A549 (cell line): ENCODE measurements around the gene PTGES3L. TPM values are rescaled to one million over a fixed set of nuclear protein-coding genes. Genes with fewer than 3 reads are reported as not detected.

Experiments
- ATAC-seq, 2 experiments: fragments of 200-7000 bp in 1 of 2; fragments of >200 bp in 1 of 2; cut with Nextera tagmentation in 1 of 2; cut with Tn5 transposase in 1 of 2; 3 replicates each; pipeline versions ENCODE4 v1.8.0 to v1.9.1; 2018 to 2020; ENCODE audit warnings: mild to moderate bottlenecking in 1 of 2, moderate library complexity in 1 of 2
- CTCF ChIA-PET: fragments of 300-600 bp; sonication (Branson Sonifier 250); formaldehyde crosslinking; extraction: SDS; loops from one replicate; lab custom pipeline; 2021; ENCODE audit warnings: antibody characterized with exemption, inconsistent platforms; lab: Yijun Ruan, JAX
- POLR2A ChIA-PET: fragments of 350-600 bp; formaldehyde crosslinking; extraction: SDS; loops from one replicate; lab custom pipeline; 2021; ENCODE audit warnings: antibody characterized with exemption, inconsistent platforms; lab: Yijun Ruan, JAX
- DNase-seq, 2 experiments: peaks; one replicate each; pipeline versions ENCODE4 v3.0.0 to v3.0.0-alpha.2; 2011 to 2016; ENCODE audit warnings: low read depth in 1 of 2, low spot score in 1 of 2
- FAIRE-seq: peaks from 2 replicates; lab custom pipeline; 2011; peaks lifted over from hg19 to GRCh38; lab: Jason Lieb, UNC
- H3K27ac ChIP-seq, 2 experiments: fragments of >200 bp; sonication (Bioruptor Twin); formaldehyde crosslinking; 3 replicates each; pipeline ENCODE4 v1.5.1; 2016 to 2017
- H3K4me1 ChIP-seq: fragments of >200 bp; sonication (Bioruptor Twin); formaldehyde crosslinking; 3 replicates; pipeline ENCODE4 v1.6.1; 2016
- H3K4me2 ChIP-seq: fragments of >200 bp; sonication (Bioruptor Twin); formaldehyde crosslinking; 3 replicates; pipeline ENCODE4 v1.6.1; 2016
- H3K4me3 ChIP-seq: fragments of >200 bp; sonication (Bioruptor Twin); formaldehyde crosslinking; 3 replicates; pipeline ENCODE4 v1.5.1; 2016
- H3K9me3 ChIP-seq: fragments of >200 bp; sonication (Bioruptor Twin); formaldehyde crosslinking; 3 replicates; pipeline ENCODE4 v1.6.1; 2016
- CEBPB ChIP-seq, 2 experiments: fragments of >200 bp in 1 of 2; sonication (Bioruptor Twin) in 1 of 2; formaldehyde crosslinking in 1 of 2; IDR thresholded peaks; 2 replicates each; pipeline ENCODE4 v1.6.1; 2012 to 2016
- EHMT2 ChIP-seq: fragments of 200-600 bp; sonication (generic); IDR thresholded peaks from 2 replicates; pipeline ENCODE4 v1.6.1; 2016; ENCODE audit warnings: antibody characterized with exemption, low read depth, mild to moderate bottlenecking, moderate library complexity
- FOXS1 ChIP-seq: fragments of 250-450 bp; sonication (Bioruptor Pico); IDR thresholded peaks from 2 replicates; pipeline ENCODE4 v1.5.0; 2020; ENCODE audit warnings: mild to moderate bottlenecking, moderate library complexity
- HOXA7 ChIP-seq: fragments of 250-450 bp; sonication (Bioruptor Pico); IDR thresholded peaks from 2 replicates; pipeline ENCODE4 v1.5.0; 2020; ENCODE audit warnings: mild to moderate bottlenecking, moderate library complexity
- HOXB13 ChIP-seq: fragments of 250-450 bp; sonication (Bioruptor Pico); IDR thresholded peaks from 2 replicates; pipeline ENCODE4 v1.5.0; 2020; ENCODE audit warnings: low read depth, mild to moderate bottlenecking, moderate library complexity
- JUN ChIP-seq, 2 experiments: fragments of >200 bp; sonication (Bioruptor Twin); formaldehyde crosslinking; IDR thresholded peaks; 2 replicates in 1 of 2; 3 replicates in 1 of 2; pipeline ENCODE4 v1.6.1; 2016 to 2017
- POLR2A ChIP-seq: IDR thresholded peaks from 2 replicates; pipeline ENCODE4 v1.6.1; 2012; ENCODE audit warnings: mild to moderate bottlenecking, low read length
- RAD21 ChIP-seq, 2 experiments: fragments of >200 bp in 1 of 2; sonication (Bioruptor Twin) in 1 of 2; formaldehyde crosslinking in 1 of 2; IDR thresholded peaks in 1 of 2; conservative IDR thresholded peaks in 1 of 2; 2 replicates in 1 of 2; 3 replicates in 1 of 2; pipeline ENCODE4 v1.6.1; 2012 to 2018; ENCODE audit warnings: inconsistent platforms in 1 of 2
- SMC3 ChIP-seq: fragments of >200 bp; sonication (Bioruptor Twin); formaldehyde crosslinking; IDR thresholded peaks from 3 replicates; pipeline ENCODE4 v1.6.1; 2018; ENCODE audit warnings: inconsistent platforms
- SREBF2 ChIP-seq: fragments of 450-650 bp; IDR thresholded peaks from 2 replicates; pipeline ENCODE4 v1.6.1; 2014; ENCODE audit warnings: mild to moderate bottlenecking, moderate library complexity
- ZNF302 ChIP-seq: fragments of 250-450 bp; sonication (Bioruptor Pico); IDR thresholded peaks from 2 replicates; pipeline ENCODE4 v1.9.0; 2021; ENCODE audit warnings: inconsistent platforms, mild to moderate bottlenecking, moderate library complexity
- ZSCAN20 ChIP-seq: fragments of 250-450 bp; sonication (Bioruptor Pico); IDR thresholded peaks from 2 replicates; pipeline ENCODE4 v1.8.0; 2022; ENCODE audit warnings: mild to moderate bottlenecking, moderate library complexity
- WGBS: methylation state at CpG from one replicate; pipeline ENCODE4 v1.1.6; 2017; ENCODE audit errors: missing lambda C conversion rate; 5-methylcytosine and 5-hydroxymethylcytosine counted together
- polyA plus RNA-seq, 4 experiments: library from polyadenylated mRNA; depleted of rRNA in 3 of 4; stranded (reverse); fragments of >200 nt; fragmentation: RNase III in 1 of 4; extraction: RNeasy Plus Mini Kit Qiagen cat#74134 plus additional on column Dnase treatment in 1 of 4; gene quantifications; 2 replicates in 3 of 4; 3 replicates in 1 of 4; pipeline ENCODE4 v1.2.3, GENCODE V29; 2011 to 2017
- TF ChIP-seq, protein P1 (sequence below): IDR thresholded peaks from 2 replicates; pipeline ENCODE4 v1.6.1; 2012; ENCODE audit warnings: low read depth, borderline replicate concordance
- TF ChIP-seq, protein P2 (sequence below): fragments of >200 bp; sonication (Bioruptor Twin); formaldehyde crosslinking; IDR thresholded peaks from 3 replicates; pipeline ENCODE4 v1.6.1; 2016
- TF ChIP-seq, protein P3 (sequence below): fragments of 450-650 bp; IDR thresholded peaks from 2 replicates; pipeline ENCODE4 v1.6.1; 2014; ENCODE audit warnings: antibody characterized with exemption
- TF ChIP-seq, protein P4 (sequence below): fragments of 150-350 bp; IDR thresholded peaks from 2 replicates; pipeline ENCODE4 v1.6.1; 2014; ENCODE audit warnings: low read depth, mild to moderate bottlenecking, low read length
- TF ChIP-seq, protein P5 (sequence below): fragments of >200 bp; sonication (Bioruptor Twin); formaldehyde crosslinking; IDR thresholded peaks from 3 replicates; pipeline ENCODE4 v1.5.1; 2016
- TF ChIP-seq, protein P6 (sequence below): fragments of >200 bp; sonication (Bioruptor Twin); formaldehyde crosslinking; IDR thresholded peaks from 2 replicates; pipeline ENCODE4 v1.6.1; 2016

Gene PTGES3L
- polyA plus RNA-seq, 2 of the 4 experiments (the other 2 are of a cell fraction), result 1.8 to 3.5 TPM

DNA sequence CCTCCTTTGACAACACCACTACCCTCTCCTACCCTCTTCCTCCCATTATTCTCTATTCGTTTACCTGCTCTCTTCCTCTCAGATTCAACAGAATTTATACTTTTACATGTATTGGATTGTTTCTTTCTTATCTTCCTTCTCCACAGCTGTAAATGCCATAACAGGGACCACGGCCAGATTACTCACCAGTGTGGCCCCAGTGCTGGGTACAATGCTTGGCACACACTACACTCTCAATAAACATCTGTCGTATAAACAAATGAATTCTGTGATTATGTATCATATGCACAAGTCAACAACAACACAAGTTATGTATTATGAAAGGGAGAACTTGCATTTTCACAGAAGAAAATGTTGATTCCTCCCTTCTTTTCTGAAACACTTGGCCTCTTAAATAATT, 35.7 kb downstream of the PTGES3L start:
- no peaks in the 10 kb centered on the region for H3K9me3 ChIP-seq
- H3K27ac ChIP-seq, result no peak overlapping the region
- H3K4me3 ChIP-seq, result no peak overlapping the region
- TF ChIP-seq, protein P1, sequence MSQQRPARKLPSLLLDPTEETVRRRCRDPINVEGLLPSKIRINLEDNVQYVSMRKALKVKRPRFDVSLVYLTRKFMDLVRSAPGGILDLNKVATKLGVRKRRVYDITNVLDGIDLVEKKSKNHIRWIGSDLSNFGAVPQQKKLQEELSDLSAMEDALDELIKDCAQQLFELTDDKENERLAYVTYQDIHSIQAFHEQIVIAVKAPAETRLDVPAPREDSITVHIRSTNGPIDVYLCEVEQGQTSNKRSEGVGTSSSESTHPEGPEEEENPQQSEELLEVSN, result no peak
- no peak for TF ChIP-seq SREBF2
- TF ChIP-seq EHMT2, result no peak
- TF ChIP-seq POLR2A, result no peak
- no peak for TF ChIP-seq JUN (IDR thresholded peaks at IDR 0.05)
- TF ChIP-seq, protein P2, sequence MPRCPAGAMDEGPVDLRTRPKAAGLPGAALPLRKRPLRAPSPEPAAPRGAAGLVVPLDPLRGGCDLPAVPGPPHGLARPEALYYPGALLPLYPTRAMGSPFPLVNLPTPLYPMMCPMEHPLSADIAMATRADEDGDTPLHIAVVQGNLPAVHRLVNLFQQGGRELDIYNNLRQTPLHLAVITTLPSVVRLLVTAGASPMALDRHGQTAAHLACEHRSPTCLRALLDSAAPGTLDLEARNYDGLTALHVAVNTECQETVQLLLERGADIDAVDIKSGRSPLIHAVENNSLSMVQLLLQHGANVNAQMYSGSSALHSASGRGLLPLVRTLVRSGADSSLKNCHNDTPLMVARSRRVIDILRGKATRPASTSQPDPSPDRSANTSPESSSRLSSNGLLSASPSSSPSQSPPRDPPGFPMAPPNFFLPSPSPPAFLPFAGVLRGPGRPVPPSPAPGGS, result no peak
- TF ChIP-seq, protein P3, sequence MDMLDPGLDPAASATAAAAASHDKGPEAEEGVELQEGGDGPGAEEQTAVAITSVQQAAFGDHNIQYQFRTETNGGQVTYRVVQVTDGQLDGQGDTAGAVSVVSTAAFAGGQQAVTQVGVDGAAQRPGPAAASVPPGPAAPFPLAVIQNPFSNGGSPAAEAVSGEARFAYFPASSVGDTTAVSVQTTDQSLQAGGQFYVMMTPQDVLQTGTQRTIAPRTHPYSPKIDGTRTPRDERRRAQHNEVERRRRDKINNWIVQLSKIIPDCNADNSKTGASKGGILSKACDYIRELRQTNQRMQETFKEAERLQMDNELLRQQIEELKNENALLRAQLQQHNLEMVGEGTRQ, result no peak
- TF ChIP-seq CEBPB (IDR thresholded peaks at IDR 0.05), result no peak
- no peak for TF ChIP-seq HOXA7 (CRISPR knock-in tag)
- TF ChIP-seq ZSCAN20, result no peak
- TF ChIP-seq, protein P4, sequence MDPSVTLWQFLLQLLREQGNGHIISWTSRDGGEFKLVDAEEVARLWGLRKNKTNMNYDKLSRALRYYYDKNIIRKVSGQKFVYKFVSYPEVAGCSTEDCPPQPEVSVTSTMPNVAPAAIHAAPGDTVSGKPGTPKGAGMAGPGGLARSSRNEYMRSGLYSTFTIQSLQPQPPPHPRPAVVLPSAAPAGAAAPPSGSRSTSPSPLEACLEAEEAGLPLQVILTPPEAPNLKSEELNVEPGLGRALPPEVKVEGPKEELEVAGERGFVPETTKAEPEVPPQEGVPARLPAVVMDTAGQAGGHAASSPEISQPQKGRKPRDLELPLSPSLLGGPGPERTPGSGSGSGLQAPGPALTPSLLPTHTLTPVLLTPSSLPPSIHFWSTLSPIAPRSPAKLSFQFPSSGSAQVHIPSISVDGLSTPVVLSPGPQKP, result no peak
- no peak for TF ChIP-seq ZNF302 (CRISPR knock-in tag)
- no peak for TF ChIP-seq FOXS1 (CRISPR knock-in tag)
- DNase-seq (no peak), ATAC-seq (no peak), FAIRE-seq (no peak)
- H3K4me2 ChIP-seq, result no peak overlapping the region
- WGBS, result 34% methylated on average over 3 of the region's 3 CpGs
- POLR2A ChIA-PET, result no interaction called here
- CTCF ChIA-PET, result interaction anchor here (1.0 to 9.8 kb wide), 7 partner anchors 7 to 111 kb away, joined by 3 to 303 read pairs (median 10); partner anchors contain the start of genes AOC2, AOC3, PSME3 and RPL27
- no peaks in the 10 kb centered on the region for H3K4me1 ChIP-seq

DNA sequence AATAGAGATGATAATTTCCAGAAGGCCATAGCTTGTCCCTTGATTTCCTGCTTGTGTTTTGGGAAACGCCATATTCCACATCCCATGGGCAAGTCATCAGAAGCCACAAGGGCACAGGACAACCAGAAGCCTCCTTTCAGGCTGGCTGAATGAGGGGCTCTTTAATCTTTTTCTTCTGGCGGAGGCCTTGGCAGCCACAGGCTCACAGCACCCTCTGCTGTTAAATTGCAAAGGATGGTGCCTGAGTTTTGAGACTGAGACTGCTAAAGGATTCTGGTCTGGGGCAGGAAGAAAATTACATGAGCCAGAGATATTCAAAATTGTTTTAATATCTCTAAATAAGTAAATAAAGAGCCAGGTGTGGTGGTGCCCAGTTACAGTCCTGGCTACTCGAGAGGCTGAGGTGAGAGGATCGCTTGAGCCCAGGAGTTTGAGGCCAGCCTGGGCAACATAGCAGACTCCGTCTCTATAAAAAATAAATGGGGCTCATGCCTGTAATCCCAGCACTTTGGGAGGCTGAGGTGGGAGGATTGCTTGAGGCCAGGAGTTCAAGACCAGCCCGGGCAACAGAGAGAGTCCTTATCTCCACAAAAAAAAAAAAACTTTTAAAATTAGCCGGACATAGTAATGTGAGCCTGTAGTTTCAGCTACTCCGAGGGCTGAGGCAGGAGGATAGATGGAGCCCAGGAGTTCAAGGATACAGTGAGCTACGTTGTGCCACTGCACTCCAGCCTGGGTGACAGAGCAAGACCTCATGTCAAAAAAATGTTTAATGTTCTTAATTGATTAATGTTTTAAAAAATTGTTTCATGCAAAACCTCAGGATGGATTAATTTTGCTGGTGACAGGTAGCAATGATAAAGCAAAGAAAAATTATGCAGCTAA, 41.9 kb downstream of the PTGES3L start:
- 37% methylated on average over 9 of the region's 9 CpGs for WGBS
- Histone ChIP-seq H3K4me3 (no peak overlapping the region), H3K4me2 (no peak overlapping the region), H3K27ac (no peak overlapping the region), H3K9me3 (no peaks in the 10 kb centered on the region)
- FAIRE-seq, result peak; percentile 78
- ATAC-seq, result peak; percentile 96
- CTCF ChIA-PET, result interaction anchor here (0.5 to 9.8 kb wide), 60 partner anchors 9 to 581 kb away, joined by 3 to 303 read pairs (median 4); partner anchors contain the start of genes AOC2, AOC3, BECN1 and G6PC1
- peak; percentile 78 to 81 for DNase-seq
- POLR2A ChIA-PET, result interaction anchor here (1.1 kb wide), 1 partner anchor 164 kb away, joined by 3 read pairs; no protein-coding TSS in a partner anchor
- TF ChIP-seq, protein P1, result no peak
- TF ChIP-seq SMC3, result peak; percentile 95
- peak; percentile 97 to 98 for TF ChIP-seq RAD21 (conservative IDR thresholded peaks at IDR 0.05 in 1 of 2, IDR thresholded peaks at IDR 0.05 in 1 of 2)
- TF ChIP-seq, protein P5, sequence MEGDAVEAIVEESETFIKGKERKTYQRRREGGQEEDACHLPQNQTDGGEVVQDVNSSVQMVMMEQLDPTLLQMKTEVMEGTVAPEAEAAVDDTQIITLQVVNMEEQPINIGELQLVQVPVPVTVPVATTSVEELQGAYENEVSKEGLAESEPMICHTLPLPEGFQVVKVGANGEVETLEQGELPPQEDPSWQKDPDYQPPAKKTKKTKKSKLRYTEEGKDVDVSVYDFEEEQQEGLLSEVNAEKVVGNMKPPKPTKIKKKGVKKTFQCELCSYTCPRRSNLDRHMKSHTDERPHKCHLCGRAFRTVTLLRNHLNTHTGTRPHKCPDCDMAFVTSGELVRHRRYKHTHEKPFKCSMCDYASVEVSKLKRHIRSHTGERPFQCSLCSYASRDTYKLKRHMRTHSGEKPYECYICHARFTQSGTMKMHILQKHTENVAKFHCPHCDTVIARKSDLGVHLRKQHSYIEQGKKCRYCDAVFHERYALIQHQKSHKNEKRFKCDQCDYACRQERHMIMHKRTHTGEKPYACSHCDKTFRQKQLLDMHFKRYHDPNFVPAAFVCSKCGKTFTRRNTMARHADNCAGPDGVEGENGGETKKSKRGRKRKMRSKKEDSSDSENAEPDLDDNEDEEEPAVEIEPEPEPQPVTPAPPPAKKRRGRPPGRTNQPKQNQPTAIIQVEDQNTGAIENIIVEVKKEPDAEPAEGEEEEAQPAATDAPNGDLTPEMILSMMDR, result peak; percentile 93
- TF ChIP-seq, protein P6, sequence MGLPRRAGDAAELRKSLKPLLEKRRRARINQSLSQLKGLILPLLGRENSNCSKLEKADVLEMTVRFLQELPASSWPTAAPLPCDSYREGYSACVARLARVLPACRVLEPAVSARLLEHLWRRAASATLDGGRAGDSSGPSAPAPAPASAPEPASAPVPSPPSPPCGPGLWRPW, result no peak
- no peak for TF ChIP-seq HOXB13 (CRISPR knock-in tag)
- TF ChIP-seq, all 56 proteins: peak for 3
- H3K4me1 ChIP-seq, result no peaks in the 10 kb centered on the region
